B cell (primary cell): ENCODE results near the gene PSMB8.

Experiments
- EZH2 ChIP-seq: IDR thresholded peaks from 2 replicates; pipeline ENCODE4 v1.6.1; 2012; ENCODE audit warnings: borderline replicate concordance, low read depth, mild to moderate bottlenecking, moderate library complexity, low read length; ENCODE audit not compliant: insufficient read depth, poor library complexity, severe bottlenecking
- TF ChIP-seq, protein P1 (sequence below): fragments of 200-600 bp; IDR thresholded peaks from one replicate; pipeline ENCODE4 v1.8.0; 2022; ENCODE audit warnings: antibody characterized with exemption, mild to moderate bottlenecking

DNA sequence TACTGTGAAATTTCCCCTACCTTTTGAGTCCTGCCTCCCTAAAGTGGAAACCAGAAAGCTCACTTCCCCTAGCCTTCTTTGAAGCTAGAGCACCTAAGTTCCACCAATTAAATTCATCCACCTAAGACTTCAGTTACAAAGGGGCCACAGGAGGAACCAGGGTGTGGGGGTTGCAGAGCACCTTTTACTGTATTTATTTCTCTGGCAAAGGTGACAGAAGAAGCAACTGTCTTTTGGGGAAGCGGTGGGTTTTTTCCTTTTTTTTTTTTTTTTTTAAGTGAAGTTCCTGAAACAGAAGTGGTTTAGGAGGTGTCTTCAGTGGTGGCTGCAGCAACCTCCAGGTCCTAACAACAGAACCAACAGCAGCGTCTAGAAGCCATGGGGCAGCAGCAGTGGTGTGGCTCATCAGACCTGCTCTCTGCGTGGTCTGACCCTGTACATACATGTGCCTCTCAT lies 23.2 kb upstream of the PSMB8 start:
- TF ChIP-seq, protein P1, sequence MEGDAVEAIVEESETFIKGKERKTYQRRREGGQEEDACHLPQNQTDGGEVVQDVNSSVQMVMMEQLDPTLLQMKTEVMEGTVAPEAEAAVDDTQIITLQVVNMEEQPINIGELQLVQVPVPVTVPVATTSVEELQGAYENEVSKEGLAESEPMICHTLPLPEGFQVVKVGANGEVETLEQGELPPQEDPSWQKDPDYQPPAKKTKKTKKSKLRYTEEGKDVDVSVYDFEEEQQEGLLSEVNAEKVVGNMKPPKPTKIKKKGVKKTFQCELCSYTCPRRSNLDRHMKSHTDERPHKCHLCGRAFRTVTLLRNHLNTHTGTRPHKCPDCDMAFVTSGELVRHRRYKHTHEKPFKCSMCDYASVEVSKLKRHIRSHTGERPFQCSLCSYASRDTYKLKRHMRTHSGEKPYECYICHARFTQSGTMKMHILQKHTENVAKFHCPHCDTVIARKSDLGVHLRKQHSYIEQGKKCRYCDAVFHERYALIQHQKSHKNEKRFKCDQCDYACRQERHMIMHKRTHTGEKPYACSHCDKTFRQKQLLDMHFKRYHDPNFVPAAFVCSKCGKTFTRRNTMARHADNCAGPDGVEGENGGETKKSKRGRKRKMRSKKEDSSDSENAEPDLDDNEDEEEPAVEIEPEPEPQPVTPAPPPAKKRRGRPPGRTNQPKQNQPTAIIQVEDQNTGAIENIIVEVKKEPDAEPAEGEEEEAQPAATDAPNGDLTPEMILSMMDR = no peak
- no peak for TF ChIP-seq EZH2
